GM18873 (cell line): Measurements from ENCODE around the gene GATM.

Source experiments
- ATAC-seq: cut with Tn5 transposase; IDR thresholded peaks from one replicate; pipeline ENCODE4 v1.9.1; 2021; ENCODE audit warnings: mild to moderate bottlenecking, moderate library complexity, moderate number of reproducible peaks; ENCODE audit not compliant: unreplicated experiment, low FRiP score

GATM gene

DNA sequence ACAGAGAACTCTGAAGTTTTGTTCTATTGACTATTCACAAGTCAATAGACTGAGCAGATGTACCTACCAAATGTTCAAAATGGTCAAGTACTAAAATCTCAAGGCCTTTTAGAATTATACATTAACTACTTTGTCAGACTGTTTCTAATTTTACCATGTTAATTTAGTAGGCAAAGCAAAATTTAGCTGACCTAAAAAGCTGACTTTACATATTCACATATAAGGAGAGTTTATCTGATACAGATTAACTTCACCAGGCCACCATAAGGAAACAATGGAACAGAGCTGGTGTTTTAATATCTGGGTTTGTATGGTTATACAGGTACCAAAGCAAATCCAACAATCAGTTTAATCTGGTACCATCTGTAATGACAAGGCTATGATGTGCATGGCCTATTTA, 15.9 kb downstream of the GATM start:
- no peak for ATAC-seq

DNA sequence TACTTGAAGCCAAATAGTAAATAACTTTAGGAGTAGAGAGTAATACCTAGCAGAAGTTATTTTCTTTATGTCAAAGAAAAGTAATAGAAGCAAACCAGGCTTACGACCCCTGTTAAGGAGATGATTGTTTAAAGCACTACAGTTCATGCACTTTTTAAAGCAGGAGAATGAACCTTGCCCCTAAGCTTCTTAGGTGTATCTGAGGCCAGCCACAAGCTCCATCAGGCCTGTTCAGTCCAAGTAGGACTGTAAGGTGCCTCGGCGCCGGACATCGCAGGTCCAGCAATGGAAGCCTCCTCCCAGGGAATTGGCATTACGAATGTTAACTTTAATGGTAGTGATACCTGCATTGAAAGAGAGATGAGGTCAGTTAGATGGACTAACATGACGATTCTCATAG, 16.5 kb downstream of the GATM start:
- no peak for ATAC-seq

- no peak for ATAC-seq
These were observed 22.5 kb downstream of the GATM start for GRCh38 chr15:45355860-45356259.

- no peak for ATAC-seq
These were observed 23.6 kb downstream of the GATM start for GRCh38 chr15:45354711-45355110.

GRCh38 chr15:45351227-45351626, 27.1 kb downstream of the GATM start:
- no peak for ATAC-seq

GRCh38 chr15:45349623-45350022, 28.7 kb downstream of the GATM start:
- ATAC-seq = no peak

GRCh38 chr15:45347989-45348388, 30.4 kb downstream of the GATM start:
- ATAC-seq = no peak

- no peak for ATAC-seq
These were observed 31.3 kb downstream of the GATM start for GRCh38 chr15:45347033-45347432.

- ATAC-seq = no peak
These were observed 32.0 kb downstream of the GATM start for GRCh38 chr15:45346381-45346780.

- ATAC-seq = no peak
These were observed 35.0 kb downstream of the GATM start for GRCh38 chr15:45343258-45343860.

DNA sequence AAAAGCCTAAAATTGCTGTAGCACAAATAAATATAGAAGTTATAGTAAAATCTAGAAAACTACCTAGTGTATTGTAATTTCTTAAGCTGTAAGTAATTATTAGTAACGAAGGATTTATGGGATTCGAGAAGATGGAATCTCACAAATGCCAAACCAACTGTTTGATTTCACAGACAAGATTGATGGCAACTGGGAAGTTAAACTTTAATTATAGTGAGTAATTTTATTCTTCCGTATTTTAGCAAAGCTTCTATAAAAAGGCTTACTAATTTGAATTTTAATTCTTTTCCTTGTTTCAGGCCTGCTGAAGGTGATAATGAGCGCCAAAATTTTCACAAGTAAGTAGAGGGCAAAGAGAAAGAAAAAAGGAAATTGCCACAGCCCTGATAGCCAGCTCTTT, 36.6 kb downstream of the GATM start:
- ATAC-seq = no peak

GRCh38 chr15:45340429-45340828, 37.9 kb downstream of the GATM start:
- ATAC-seq = no peak

- ATAC-seq = no peak
These were observed 39.9 kb downstream of the GATM start for GRCh38 chr15:45338417-45338816.

DNA sequence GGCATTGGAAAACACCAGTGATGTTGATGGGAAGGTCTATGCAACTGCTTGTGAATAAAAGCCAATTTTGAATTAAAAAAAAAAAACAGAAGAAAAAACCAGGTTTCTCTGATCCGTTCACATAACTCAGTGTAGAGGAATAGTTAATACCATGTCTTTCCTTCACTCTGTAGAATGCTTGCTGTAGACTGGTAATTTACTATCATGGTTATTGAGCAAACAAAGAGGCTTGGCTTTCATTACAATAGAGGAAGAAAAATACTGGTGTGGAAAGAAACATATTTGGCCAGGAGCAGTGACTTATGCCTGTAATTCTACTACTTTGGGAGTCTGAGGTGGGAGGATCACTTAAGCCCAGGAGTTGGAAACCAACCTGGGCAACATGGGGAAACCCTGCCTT, 41.1 kb downstream of the GATM start:
- no peak for ATAC-seq

- no peak for ATAC-seq
These were observed 44.8 kb downstream of the GATM start for GRCh38 chr15:45333550-45333949.

- ATAC-seq = no peak
These were observed 45.6 kb downstream of the GATM start for GRCh38 chr15:45332694-45333093.

DNA sequence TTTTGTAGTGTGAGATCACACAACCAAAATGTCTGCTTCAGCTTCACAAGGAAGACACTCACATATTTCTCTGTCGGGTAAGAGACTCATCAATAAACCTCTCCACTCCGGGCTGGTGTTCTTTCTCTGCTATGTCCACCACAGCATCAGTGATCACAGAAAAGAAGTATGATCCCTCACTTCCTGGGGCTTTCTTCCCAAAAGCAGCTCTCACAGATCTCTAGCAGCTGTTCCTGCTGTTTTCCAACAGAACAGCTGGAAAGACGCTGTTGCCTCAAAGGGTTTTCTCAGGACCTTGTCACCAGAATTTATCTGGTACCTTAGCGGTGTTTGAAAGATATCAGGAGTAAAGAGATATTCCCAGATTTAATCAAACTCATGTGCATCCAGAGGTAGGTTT, 46.4 kb downstream of the GATM start:
- ATAC-seq = no peak

- no peak for ATAC-seq
These were observed 49.7 kb downstream of the GATM start for GRCh38 chr15:45328663-45329062.

DNA sequence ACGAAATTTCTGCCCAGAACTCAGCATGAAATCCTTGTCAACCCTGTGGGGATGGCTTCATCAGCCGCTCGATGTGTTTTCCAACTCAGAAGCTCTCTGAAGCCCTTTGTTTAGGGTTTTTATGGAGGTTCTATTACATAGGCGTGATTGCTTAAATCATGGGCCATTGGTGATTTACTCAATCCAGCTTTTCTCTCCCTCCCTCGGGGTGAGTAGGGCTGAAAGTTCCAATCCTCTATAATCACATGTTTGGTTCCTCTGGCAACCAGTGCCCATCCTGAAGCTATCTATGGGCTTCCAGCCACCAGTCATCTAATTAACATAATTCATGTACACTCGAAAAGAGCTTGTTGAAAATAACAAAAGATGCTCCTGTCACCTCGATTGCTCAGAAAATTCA, 51.6 kb downstream of the GATM start:
- no peak for ATAC-seq

- ATAC-seq = no peak
These were observed 52.1 kb downstream of the GATM start for GRCh38 chr15:45326280-45326679.

DNA sequence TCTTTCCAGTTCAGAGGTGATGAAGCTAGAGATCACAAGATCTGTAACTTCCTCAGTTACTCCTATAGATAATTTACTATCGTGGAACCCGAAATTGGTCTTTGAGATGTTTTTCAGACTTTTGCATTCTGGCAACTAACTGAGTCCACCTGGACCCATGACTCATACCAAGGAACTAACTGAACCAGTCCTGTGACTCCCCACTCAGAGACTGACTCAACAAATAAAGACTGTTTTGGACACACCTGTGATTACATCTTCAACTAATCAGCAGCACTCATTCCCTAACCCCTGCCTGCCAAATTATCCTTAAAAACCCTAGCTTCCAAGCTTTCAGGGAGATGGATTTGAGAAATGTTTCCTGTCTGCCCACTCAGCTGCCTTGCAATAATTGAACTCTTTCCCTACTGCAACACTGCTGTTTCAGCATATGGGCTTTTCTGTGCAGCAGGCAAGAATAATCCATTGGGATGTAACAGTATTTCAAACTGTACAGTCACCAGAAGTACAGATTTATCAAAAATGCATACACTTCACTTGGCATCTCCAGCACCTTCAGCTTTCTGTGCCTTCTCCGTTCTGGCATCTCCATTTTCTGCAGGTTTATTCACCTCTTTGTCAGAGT, 57.7 kb downstream of the GATM start:
- ATAC-seq = no peak

GRCh38 chr15:45319472-45320214, 58.7 kb downstream of the GATM start:
- no peak for ATAC-seq
